GM20000 (cell line): ENCODE data around the gene CAMK2B.

ENCODE experiments used
- DNase-seq: peaks from one replicate; pipeline ENCODE4 v3.0.0; 2012; ENCODE audit warnings: low spot score
- TF ChIP-seq, protein P1 (sequence below): IDR thresholded peaks from 2 replicates; pipeline ENCODE4 v1.5.1; 2012; ENCODE audit warnings: mild to moderate bottlenecking, control low read depth; ENCODE audit errors: extremely low read depth, missing control alignments

Gene CAMK2B

GRCh38 chr7:44325201-44325671 lies at the start of gene CAMK2B:
Gene CAMK2B (minus strand): TSS chr7:44325594. CDS start chr7:44325421, 173 bp downstream.
- TF ChIP-seq, protein P1, sequence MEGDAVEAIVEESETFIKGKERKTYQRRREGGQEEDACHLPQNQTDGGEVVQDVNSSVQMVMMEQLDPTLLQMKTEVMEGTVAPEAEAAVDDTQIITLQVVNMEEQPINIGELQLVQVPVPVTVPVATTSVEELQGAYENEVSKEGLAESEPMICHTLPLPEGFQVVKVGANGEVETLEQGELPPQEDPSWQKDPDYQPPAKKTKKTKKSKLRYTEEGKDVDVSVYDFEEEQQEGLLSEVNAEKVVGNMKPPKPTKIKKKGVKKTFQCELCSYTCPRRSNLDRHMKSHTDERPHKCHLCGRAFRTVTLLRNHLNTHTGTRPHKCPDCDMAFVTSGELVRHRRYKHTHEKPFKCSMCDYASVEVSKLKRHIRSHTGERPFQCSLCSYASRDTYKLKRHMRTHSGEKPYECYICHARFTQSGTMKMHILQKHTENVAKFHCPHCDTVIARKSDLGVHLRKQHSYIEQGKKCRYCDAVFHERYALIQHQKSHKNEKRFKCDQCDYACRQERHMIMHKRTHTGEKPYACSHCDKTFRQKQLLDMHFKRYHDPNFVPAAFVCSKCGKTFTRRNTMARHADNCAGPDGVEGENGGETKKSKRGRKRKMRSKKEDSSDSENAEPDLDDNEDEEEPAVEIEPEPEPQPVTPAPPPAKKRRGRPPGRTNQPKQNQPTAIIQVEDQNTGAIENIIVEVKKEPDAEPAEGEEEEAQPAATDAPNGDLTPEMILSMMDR: no peak
- DNase-seq: peak; percentile 57

GRCh38 chr7:44374007-44374763 lies 48.8 kb upstream of the CAMK2B start:
- DNase-seq: no peak
- TF ChIP-seq, protein P1: no peak

GRCh38 chr7:44373418-44373740 lies 48.0 kb upstream of the CAMK2B start:
- TF ChIP-seq, protein P1: no peak
- no peak for DNase-seq

DNA sequence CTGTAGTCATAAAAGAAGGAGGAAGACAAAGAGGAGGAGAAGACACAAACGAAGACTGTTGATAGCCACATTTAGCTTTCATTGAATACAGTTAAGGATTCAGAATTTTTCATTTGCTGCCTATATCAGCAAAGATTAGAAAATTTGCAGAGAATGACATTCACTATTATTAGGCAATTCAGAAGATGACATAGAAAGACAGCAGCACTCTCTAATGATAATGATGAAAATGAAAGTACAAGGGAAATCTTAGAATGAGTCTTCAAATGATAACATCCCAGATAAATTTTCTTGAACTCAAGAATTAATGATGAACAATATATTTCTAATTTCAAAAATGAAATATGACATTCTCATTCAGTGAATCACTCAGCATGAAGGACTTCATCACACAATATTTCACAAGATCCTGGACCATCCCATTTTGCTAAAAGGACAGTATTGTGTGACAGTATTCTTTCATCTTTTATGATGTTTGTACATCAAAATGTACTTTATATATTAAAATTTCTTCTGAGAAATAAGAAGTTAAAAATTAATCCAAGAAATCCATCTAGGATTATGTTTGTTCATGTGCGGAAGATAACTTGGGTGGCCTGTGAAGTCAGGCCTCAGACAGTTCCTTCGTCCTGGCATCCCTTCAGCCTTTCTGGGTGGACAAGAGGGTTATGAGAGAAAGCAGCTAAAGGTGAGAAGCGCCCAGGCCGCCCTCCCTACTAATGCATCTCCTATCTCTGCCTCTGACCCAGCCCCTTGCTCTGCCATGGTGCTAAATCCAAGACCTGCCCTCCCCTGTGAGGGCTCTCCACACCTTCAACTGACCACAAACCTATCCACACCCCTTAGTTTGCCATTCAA lies 47.4 kb upstream of the CAMK2B start:
- DNase-seq: no peak

DNA sequence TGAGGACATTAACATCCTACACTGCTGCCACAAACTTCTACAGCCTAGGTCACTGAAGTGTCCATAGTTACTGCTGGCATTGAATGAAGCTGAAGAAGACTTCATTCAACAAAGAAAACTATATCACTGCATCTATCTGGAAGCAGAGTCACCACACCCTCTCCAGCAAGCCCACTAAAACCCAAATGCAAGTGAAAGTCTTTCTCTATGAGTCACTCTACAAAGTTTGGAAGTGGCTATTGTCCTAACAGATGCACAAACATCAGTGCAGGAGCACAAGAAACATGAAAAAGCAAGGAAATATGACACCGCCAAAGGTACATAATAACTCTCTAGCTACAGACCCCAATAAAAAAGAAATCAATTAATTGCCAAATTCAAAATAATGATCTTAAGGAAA lies 43.5 kb upstream of the CAMK2B start:
- TF ChIP-seq, protein P1: no peak
- DNase-seq: no peak

More for the DNA sequence above, 47.4 kb upstream of the CAMK2B start:
- TF ChIP-seq, protein P1: no peak

- TF ChIP-seq, protein P1: no peak
- no peak for DNase-seq
Observed at GRCh38 chr7:44368455-44368854, 43.1 kb upstream of the CAMK2B start.

DNA sequence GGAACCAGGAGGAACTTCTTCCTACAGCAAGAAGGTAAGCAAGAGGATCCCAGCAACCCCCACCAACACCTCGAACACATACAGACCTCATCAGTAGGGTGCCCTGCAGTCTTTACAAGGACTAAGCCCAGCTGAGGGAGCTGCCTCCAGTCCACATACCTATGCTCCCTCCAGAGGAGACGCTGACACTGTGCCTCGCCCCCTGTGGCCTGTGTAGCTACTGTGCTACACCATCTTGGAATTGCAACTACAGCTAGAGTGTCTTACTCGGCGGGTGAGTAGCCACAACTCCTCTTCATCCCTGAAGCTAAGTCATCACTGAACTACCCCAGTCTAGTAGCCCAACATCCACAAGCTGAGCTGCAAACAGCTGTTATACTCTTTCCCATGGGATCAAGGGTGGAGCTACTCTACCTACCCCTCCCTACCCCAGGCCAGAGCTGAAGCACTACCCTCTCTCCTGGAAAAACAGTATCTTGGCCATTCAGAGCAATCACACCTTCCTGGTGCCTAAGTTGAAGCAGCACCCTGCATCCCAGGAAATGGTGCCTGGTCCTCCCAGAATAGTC lies 42.2 kb upstream of the CAMK2B start:
- TF ChIP-seq, protein P1: no peak

More for the DNA sequence above, 42.2 kb upstream of the CAMK2B start:
- no peak for DNase-seq
